Uterus (tissue), 4 donors: ENCODE results near the gene GIN1. TPM values are rescaled to one million over a fixed set of nuclear protein-coding genes. Genes with fewer than 3 reads are reported as not detected.

Source experiments
- DNase-seq, 2 donors: peaks; one replicate each; pipeline ENCODE4 v3.0.0-alpha.2; 2019 to 2020
- H3K27ac ChIP-seq, 2 donors: fragments of 200-600 bp; sonication (generic); 1 replicate in 1 of 2; 2 replicates in 1 of 2; pipeline ENCODE4 v1.5.1; 2016 to 2018
- H3K27me3 ChIP-seq, 2 donors: fragments of 200-600 bp; sonication (generic); one replicate each; pipeline ENCODE4 v1.5.1; 2018 to 2019; ENCODE audit warnings: control low read depth in 1 of 2
- H3K36me3 ChIP-seq, 2 donors: fragments of 200-600 bp; sonication (generic); one replicate each; pipeline ENCODE4 v1.5.1; 2019; ENCODE audit warnings: control low read depth in 1 of 2
- H3K4me1 ChIP-seq, 2 donors: fragments of 200-600 bp; sonication (generic); one replicate each; pipeline ENCODE4 v1.5.1; 2018 to 2019; ENCODE audit warnings: control low read depth in 1 of 2
- H3K4me3 ChIP-seq, 2 donors: fragments of 200-600 bp; sonication (generic); 1 replicate in 1 of 2; 2 replicates in 1 of 2; pipeline ENCODE4 v1.5.1; 2018 to 2019; ENCODE audit warnings: mild to moderate bottlenecking in 1 of 2
- H3K9me3 ChIP-seq, 2 donors: fragments of 200-600 bp; sonication (generic); one replicate each; pipeline ENCODE4 v1.5.1; 2019; ENCODE audit warnings: control low read depth in 1 of 2
- POLR2A ChIP-seq, 2 donors: fragments of 450-650 bp; IDR thresholded peaks; one replicate each; pipeline ENCODE4 v1.6.1; 2016; ENCODE audit warnings: antibody characterized with exemption in 2 of 2, mild to moderate bottlenecking in 1 of 2, moderate library complexity in 1 of 2
- intact Hi-C: fragments of 100-400 bp; cut with DNase I; formaldehyde crosslinking; loops from one replicate; pipeline ENCODE4 v1.15.1; 2023; ENCODE audit warnings: low total_unique reads
- total RNA-seq, 4 donors: library from RNA; depleted of rRNA in 3 of 4; stranded (reverse); fragments of >200 nt in 3 of 4; gene quantifications; one replicate each; pipeline versions ENCODE4 v1.1.0 to v1.2.4, GENCODE V29; 2014 to 2023
- TF ChIP-seq, protein P1 (sequence below), 4 experiments: fragments of 200-600 bp in 2 of 4; fragments of 450-650 bp in 2 of 4; sonication (generic) in 2 of 4; IDR thresholded peaks; one replicate each; pipeline ENCODE4 v1.5.1; 2016 to 2019; ENCODE audit warnings: antibody characterized with exemption in 4 of 4, mild to moderate bottlenecking in 2 of 4, moderate library complexity in 1 of 4
- donor health status: DM: yes; HTN: yes; CAD: no.

The GIN1 gene
- total RNA-seq, 4 donors from 2014 or later: 10.0 to 14.5 (median 12.6) TPM

- Histone ChIP-seq H3K27ac (no peak overlapping the region), H3K4me3 (no peak overlapping the region), H3K27me3 (no peaks in the 10 kb centered on the region), H3K4me1 (no peaks in the 10 kb centered on the region), H3K9me3 (no peaks in the 10 kb centered on the region), H3K36me3 (no peaks in the 10 kb centered on the region)
- intact Hi-C loops: loop anchor here (10.0 kb wide), 1 partner anchor 456 kb away; no protein-coding TSS in a partner anchor
- TF ChIP-seq, protein P1, sequence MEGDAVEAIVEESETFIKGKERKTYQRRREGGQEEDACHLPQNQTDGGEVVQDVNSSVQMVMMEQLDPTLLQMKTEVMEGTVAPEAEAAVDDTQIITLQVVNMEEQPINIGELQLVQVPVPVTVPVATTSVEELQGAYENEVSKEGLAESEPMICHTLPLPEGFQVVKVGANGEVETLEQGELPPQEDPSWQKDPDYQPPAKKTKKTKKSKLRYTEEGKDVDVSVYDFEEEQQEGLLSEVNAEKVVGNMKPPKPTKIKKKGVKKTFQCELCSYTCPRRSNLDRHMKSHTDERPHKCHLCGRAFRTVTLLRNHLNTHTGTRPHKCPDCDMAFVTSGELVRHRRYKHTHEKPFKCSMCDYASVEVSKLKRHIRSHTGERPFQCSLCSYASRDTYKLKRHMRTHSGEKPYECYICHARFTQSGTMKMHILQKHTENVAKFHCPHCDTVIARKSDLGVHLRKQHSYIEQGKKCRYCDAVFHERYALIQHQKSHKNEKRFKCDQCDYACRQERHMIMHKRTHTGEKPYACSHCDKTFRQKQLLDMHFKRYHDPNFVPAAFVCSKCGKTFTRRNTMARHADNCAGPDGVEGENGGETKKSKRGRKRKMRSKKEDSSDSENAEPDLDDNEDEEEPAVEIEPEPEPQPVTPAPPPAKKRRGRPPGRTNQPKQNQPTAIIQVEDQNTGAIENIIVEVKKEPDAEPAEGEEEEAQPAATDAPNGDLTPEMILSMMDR (IDR thresholded peaks at IDR 0.05): peak; percentile 52 to 58 (median 56)
- no peak for TF ChIP-seq POLR2A (IDR thresholded peaks at IDR 0.05)
- no peak for DNase-seq
Measured at GRCh38 chr5:103041071-103041676, 78.8 kb downstream of the GIN1 start.

DNA sequence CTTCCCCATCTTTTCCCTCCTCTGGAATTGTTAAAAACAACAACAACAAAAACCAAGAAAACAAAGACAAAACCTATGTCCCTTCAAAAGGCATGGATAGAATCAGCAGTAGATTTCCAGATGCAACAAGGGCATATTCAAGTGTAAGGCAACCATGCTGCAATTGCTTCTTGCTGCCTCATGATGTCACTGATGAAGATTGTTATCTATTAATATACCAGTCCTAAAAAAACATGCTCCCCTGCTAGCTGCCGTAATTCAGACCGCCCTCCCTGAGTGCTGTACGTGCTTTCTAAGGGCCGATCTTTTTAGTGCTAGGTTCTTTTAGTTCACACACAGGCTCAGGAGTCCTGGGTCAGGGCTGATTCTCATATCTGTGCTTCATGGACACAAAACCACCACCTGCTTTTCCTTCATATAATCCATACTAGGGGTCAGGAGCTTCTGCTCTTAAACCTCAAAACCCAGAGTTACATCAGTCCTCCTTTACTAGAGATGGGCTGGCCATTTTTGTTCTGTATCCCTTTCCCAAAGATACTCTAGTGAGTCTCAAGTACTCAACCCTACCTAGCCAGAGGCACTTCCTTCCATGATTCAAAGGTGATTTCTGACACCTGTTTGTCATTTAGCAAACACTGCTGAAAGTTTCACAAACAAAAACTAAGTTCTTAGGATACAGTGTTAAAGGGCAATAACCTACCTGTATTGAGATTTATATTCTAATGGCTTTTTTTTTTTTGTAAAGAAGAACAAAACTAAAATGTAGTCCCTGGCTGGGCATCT lies 82.1 kb downstream of the GIN1 start:
- no peak overlapping the region for H3K4me3 ChIP-seq
- TF ChIP-seq POLR2A (IDR thresholded peaks at IDR 0.05): no peak
- TF ChIP-seq, protein P1 (IDR thresholded peaks at IDR 0.05): no peak
- no peaks in the 10 kb centered on the region for H3K4me1 ChIP-seq
- H3K36me3 ChIP-seq: no peaks in the 10 kb centered on the region
- intact Hi-C loops: no loop called here
- no peaks in the 10 kb centered on the region for H3K27me3 ChIP-seq
- no peaks in the 10 kb centered on the region for H3K9me3 ChIP-seq
- DNase-seq: no peak
- no peak overlapping the region for H3K27ac ChIP-seq

DNA sequence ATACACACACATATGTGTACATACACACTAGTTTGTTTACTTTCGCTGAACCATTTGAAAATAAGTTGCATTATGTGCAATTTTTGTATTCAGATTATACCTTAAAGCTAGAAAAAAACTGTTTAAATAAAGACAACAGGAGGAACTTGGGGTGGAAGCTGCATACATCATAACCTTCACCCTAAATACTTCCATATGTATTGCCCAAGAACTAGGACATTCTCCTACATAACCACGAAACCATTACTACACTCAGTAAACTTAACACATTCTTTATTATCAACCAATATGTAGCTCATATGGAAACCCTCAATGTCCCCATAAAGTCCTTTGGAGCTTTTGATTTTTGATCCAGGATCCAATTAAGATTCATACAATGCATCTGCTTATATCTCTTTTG lies 83.3 kb downstream of the GIN1 start:
- TF ChIP-seq, protein P1 (IDR thresholded peaks at IDR 0.05): no peak
- TF ChIP-seq POLR2A (IDR thresholded peaks at IDR 0.05): no peak
- no peak overlapping the region for H3K4me3 ChIP-seq
- H3K4me1 ChIP-seq: no peaks in the 10 kb centered on the region
- H3K27me3 ChIP-seq: no peaks in the 10 kb centered on the region
- no peak overlapping the region for H3K27ac ChIP-seq
- no peak for DNase-seq
- no peaks in the 10 kb centered on the region for H3K36me3 ChIP-seq
- intact Hi-C loops: no loop called here
- no peaks in the 10 kb centered on the region for H3K9me3 ChIP-seq

Other genes with a start within 250 kb of the GIN1 start
- gene PPIP5K2, start 163 bp upstream of the GIN1 start, total RNA-seq: 100 to 1,000 TPM in 1 of 4 donors, 10 to 100 TPM in 3; 31.5 to 120 (median 61.8) TPM
- gene MACIR, start 138.6 kb upstream of the GIN1 start, total RNA-seq: 10 to 100 TPM in 1 of 4 donors, 1 to 10 TPM in 2, under 1 TPM in 1; 0.51 to 14.9 (median 6.5) TPM